Large intestine (tissue), 3 donors: ENCODE results near the gene EPB41L2. TPM values are rescaled to one million over a fixed set of nuclear protein-coding genes. Genes with fewer than 3 reads are reported as not detected.

Source experiments
- DNase-seq, 2 donors: peaks; one replicate each; pipeline versions ENCODE4 v3.0.0 to v3.0.0-alpha.2; 2013
- H3K27ac ChIP-seq: one replicate; pipeline ENCODE4 v1.5.1; 2013; ENCODE audit warnings: low read length
- H3K27me3 ChIP-seq: 2 replicates; pipeline ENCODE4 v1.6.1; 2013; ENCODE audit warnings: low read length; ENCODE audit not compliant: control insufficient read depth, insufficient read depth
- H3K36me3 ChIP-seq: 2 replicates; pipeline ENCODE4 v1.6.1; 2013; ENCODE audit warnings: low read length; ENCODE audit not compliant: control insufficient read depth, insufficient read depth
- H3K4me1 ChIP-seq: one replicate; pipeline ENCODE4 v1.6.1; 2013; ENCODE audit warnings: low read length; ENCODE audit not compliant: control insufficient read depth, insufficient read depth
- H3K4me3 ChIP-seq: one replicate; pipeline ENCODE4 v1.5.1; 2013; ENCODE audit warnings: low read length
- H3K9me3 ChIP-seq: one replicate; pipeline ENCODE4 v1.6.1; 2013; ENCODE audit warnings: mild to moderate bottlenecking, low read depth, low read length, moderate library complexity; ENCODE audit not compliant: control insufficient read depth
- WGBS: methylation state at CpG from one replicate; pipeline ENCODE4 v1.1.5; 2013; ENCODE audit warnings: low lambda C conversion rate; ENCODE audit not compliant: insufficient coverage; 5-methylcytosine and 5-hydroxymethylcytosine counted together
- polyA plus RNA-seq: library from polyadenylated mRNA; unstranded; fragments of 120-200 nt; gene quantifications from one replicate; pipeline ENCODE4 v1.2.1, GENCODE V29; 2013

EPB41L2 gene
- polyA plus RNA-seq, 1 donor = 75.0 TPM

DNA sequence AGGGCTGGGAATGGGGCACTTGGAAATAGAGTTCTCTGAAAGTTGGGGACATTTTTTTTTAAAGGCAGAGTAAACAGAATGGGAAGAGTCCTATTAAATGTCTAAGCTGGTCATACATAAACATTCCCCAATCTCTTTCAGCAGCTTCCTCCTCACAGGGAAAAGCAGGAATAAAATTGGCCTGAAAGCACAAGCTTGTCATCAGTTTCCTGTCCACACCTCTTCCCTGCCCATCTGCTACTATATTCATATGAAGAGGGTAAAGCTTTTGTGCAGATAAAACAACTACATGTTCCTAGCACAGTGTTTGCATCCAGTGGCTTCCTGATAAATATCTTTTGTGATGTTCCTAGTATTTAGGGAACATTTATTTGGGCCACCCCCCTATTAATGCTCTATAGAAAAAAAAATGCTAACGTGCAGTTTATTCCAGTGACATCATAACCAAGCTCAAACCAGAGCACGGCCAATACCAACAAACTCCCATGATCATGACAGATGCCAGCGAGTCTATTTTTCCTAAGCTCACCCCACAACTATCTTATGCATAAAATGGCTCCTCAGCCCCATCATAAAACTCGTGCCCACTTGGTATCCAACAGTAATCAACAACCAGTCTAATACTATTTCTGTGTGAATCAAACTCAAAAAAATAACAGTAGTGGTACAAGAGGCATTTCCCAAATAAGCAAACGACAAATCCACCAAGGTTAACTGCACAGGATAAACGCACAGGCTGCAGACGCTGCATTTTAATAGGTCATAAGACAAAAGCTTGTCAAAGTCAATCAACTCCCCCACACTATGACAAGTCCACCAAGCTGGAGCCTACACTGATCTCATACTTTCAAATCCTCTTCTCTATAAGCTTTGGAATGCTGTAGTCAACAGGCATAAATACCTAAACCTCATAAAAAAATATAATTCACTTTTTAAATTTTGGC lies 95.3 kb downstream of the EPB41L2 start:
- H3K27ac ChIP-seq = peak overlapping the region; percentile 10
- H3K4me3 ChIP-seq = no peak overlapping the region
- H3K27me3 ChIP-seq = no peaks in the 10 kb centered on the region
- H3K9me3 ChIP-seq = no peaks in the 10 kb centered on the region
- DNase-seq = no peak
- no peaks in the 10 kb centered on the region for H3K36me3 ChIP-seq
- H3K4me1 ChIP-seq = no peaks in the 10 kb centered on the region
- whole genome bisulfite sequencing = 100% methylated on average over 1 of the region's 7 CpGs

DNA sequence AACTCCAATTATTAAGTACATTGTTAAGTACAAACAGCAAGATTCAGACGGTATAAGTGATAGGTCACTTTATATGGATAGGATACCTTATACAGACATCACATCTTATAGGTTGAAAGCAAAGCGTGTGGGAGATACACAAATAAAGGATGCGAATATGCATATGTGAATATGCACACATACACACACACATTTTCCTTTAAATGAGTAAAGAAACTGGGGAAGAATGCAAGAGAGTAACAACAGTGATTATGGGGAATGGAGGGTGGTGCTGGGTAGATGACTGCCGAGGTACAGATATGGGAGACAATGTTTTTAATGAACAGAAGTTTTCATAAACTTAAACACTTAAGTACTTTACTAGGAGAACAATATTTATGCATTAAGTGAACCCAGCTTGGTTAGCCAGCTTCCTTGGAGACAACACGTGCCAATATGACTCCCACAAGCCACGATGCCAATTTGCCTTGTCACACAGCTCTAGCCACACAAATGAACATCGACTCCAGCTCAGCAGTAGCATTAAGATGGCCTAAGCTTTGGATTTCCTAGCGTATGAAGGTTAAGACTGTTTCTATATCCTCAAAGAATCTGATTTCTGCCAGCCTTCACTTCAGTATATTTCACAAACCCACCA lies 96.6 kb downstream of the EPB41L2 start:
- H3K27ac ChIP-seq = no peak overlapping the region
- no peaks in the 10 kb centered on the region for H3K4me1 ChIP-seq

GRCh38 chr6:130965656-130966055 lies 97.4 kb downstream of the EPB41L2 start:
- H3K27ac ChIP-seq = no peak overlapping the region
- DNase-seq = no peak
- no peaks in the 10 kb centered on the region for H3K9me3 ChIP-seq
- H3K36me3 ChIP-seq = no peaks in the 10 kb centered on the region
- no peak overlapping the region for H3K4me3 ChIP-seq
- H3K27me3 ChIP-seq = no peaks in the 10 kb centered on the region
- H3K4me1 ChIP-seq = no peaks in the 10 kb centered on the region

More for the DNA sequence above, 96.6 kb downstream of the EPB41L2 start:
- Histone ChIP-seq H3K36me3 (no peaks in the 10 kb centered on the region), H3K9me3 (no peaks in the 10 kb centered on the region), H3K4me3 (no peak overlapping the region), H3K27me3 (no peaks in the 10 kb centered on the region)
- 100% methylated on average over 3 of the region's 8 CpGs for WGBS
- no peak for DNase-seq

DNA sequence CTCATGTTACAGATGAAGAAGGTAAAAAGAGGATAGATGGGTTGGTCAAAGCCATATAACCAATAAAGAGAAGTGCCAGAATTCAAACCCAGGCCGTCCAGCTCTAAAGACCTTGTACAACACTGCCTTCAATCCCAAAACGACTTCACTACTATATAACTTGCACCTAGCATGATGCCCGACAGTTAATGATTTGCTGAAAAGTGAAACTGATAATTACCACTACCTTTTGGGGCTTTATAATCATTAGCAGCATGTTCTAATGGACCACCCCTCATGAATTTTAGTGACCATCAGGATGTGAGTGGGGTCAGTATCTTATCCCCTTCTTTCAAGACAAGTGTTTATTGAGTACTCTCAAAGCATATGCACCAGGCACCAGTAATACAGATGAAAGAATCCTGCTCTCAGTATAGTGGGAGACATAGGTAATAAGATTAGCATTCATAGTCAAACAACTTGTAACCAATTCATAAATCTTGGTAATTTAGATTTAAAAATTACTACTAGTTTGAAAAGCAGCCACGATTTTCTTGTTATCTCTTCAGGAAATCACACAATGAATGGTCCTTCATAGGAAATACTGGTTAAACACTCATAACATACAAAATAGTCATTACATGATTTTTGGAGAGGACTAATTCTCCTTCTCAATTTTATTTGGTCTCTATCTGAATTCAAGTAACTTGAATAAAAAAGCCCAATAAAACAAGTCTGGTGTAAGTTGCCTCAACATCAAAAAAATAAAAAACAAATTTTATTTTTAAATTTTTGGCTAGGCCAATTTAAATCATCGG lies 98.0 kb downstream of the EPB41L2 start:
- no peaks in the 10 kb centered on the region for H3K9me3 ChIP-seq
- H3K4me3 ChIP-seq = no peak overlapping the region
- H3K4me1 ChIP-seq = no peaks in the 10 kb centered on the region
- no peak overlapping the region for H3K27ac ChIP-seq
- no peaks in the 10 kb centered on the region for H3K36me3 ChIP-seq
- H3K27me3 ChIP-seq = no peaks in the 10 kb centered on the region
- 100% methylated on average over 1 of the region's 5 CpGs for WGBS
- no peak for DNase-seq

GRCh38 chr6:130964289-130964688 lies 98.8 kb downstream of the EPB41L2 start:
- no peaks in the 10 kb centered on the region for H3K4me1 ChIP-seq
- H3K27ac ChIP-seq = no peak overlapping the region
- H3K36me3 ChIP-seq = no peaks in the 10 kb centered on the region
- no peak overlapping the region for H3K4me3 ChIP-seq
- WGBS = no CpG with 5 or more reads among the region's 2 CpGs
- no peak for DNase-seq
- H3K27me3 ChIP-seq = no peaks in the 10 kb centered on the region
- no peaks in the 10 kb centered on the region for H3K9me3 ChIP-seq

GRCh38 chr6:130962966-130963365 lies 100.1 kb downstream of the EPB41L2 start:
- Histone ChIP-seq H3K4me3 (no peak overlapping the region), H3K36me3 (no peaks in the 10 kb centered on the region), H3K4me1 (no peaks in the 10 kb centered on the region), H3K27ac (no peak overlapping the region), H3K9me3 (no peaks in the 10 kb centered on the region), H3K27me3 (no peaks in the 10 kb centered on the region)
- no CpG with 5 or more reads among the region's 2 CpGs for WGBS
- DNase-seq = no peak

- no peaks in the 10 kb centered on the region for H3K36me3 ChIP-seq
- no peak overlapping the region for H3K27ac ChIP-seq
- WGBS = no CpG with 5 or more reads among the region's 3 CpGs
- no peaks in the 10 kb centered on the region for H3K9me3 ChIP-seq
- H3K27me3 ChIP-seq = no peaks in the 10 kb centered on the region
- DNase-seq = no peak
- H3K4me1 ChIP-seq = no peaks in the 10 kb centered on the region
- no peak overlapping the region for H3K4me3 ChIP-seq
Observed at GRCh38 chr6:130961148-130961547, 101.9 kb downstream of the EPB41L2 start.

DNA sequence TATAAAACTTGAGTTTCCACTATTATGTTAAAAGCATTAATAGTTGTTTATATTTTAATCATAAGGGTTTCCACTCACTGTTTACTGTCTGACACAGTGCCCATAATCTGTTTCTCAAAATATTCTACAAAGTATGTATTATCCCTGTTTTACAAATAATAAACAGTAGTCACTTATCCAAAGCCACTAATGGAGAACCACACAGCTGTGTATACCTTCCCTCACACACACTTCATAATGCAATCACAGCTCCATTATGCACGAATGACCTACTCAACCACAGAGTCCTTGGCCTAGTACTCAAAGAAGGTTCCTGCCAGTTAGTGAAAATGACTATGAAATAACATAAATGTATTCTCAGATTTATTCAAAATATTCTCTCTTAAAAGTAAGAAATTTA lies 103.1 kb downstream of the EPB41L2 start:
- WGBS = no CpG with 5 or more reads among the region's 1 CpG
- no peak for DNase-seq

DNA sequence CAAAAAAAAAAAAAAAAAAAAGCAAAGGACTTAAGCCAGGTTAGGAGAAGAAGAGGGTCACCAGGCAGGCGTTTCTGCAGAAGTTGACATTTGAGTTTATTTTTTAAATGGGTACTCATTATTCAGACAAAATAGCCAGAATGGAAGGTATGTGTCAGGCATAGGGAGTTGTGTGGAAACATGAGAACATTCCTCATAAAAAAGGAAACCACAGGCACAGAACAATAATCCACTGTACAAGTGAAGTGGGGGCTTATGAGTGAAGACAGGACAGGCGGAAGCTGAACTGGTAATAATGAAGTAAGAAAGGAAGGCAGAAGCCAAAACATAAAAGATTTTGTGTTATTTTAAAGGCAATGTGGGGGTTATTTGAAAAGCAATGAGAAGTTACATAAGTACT lies 104.6 kb downstream of the EPB41L2 start:
- WGBS = 83% methylated on average over 1 of the region's 2 CpGs
- H3K4me3 ChIP-seq = no peak overlapping the region
- DNase-seq = no peak
- peaks cover 6% of the 10 kb centered on the region for H3K36me3 ChIP-seq
- H3K9me3 ChIP-seq = no peaks in the 10 kb centered on the region
- no peaks in the 10 kb centered on the region for H3K27me3 ChIP-seq
- H3K27ac ChIP-seq = no peak overlapping the region
- no peaks in the 10 kb centered on the region for H3K4me1 ChIP-seq

More for the DNA sequence above, 103.1 kb downstream of the EPB41L2 start:
- H3K4me1 ChIP-seq = no peaks in the 10 kb centered on the region
- no peaks in the 10 kb centered on the region for H3K9me3 ChIP-seq
- H3K36me3 ChIP-seq = no peaks in the 10 kb centered on the region
- no peak overlapping the region for H3K4me3 ChIP-seq
- no peak overlapping the region for H3K27ac ChIP-seq
- H3K27me3 ChIP-seq = no peaks in the 10 kb centered on the region

DNA sequence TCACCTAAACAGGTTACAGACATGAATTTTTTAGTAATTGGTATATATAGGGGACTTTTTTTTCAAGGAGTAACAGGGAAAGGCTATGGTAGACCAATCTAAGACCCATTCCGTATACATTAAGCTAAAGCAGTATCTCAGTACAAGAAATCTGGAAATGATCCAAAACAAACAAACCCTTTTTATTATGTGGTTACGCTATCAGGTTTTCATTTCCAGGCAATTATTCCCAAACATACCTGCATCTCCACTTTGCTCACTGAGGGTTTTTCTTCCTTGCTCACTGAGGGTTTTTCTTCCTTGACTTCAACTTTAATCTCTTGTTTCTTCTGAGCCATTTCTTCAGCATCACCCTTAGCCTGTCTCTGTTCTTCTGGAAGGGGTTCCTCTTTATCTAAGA lies 107.3 kb downstream of the EPB41L2 start:
- WGBS = 20% methylated on average over 1 of the region's 2 CpGs
- H3K4me3 ChIP-seq = no peak overlapping the region
- no peak overlapping the region for H3K27ac ChIP-seq
- no peaks in the 10 kb centered on the region for H3K9me3 ChIP-seq
- peaks cover 6% of the 10 kb centered on the region for H3K36me3 ChIP-seq
- H3K4me1 ChIP-seq = no peaks in the 10 kb centered on the region
- H3K27me3 ChIP-seq = no peaks in the 10 kb centered on the region
- peak in 1 of 2 donors; percentile 69 for DNase-seq
